LNCaP clone FGC (cell line): ENCODE results near the gene CHKA.
A peak's percentile ranks its signal among the peaks of the same experiment; 100 is the strongest.

Experiments used
- DNase-seq: peaks from one replicate; pipeline ENCODE4 v3.0.0-alpha.2; 2011; ENCODE audit warnings: low read depth
- H3K4me3 ChIP-seq: 2 replicates; pipeline ENCODE4 v1.5.1; 2011; ENCODE audit warnings: mild to moderate bottlenecking, low read depth, low read length, control low read depth
- TF ChIP-seq, protein P1 (sequence below): IDR thresholded peaks from 2 replicates; pipeline ENCODE4 v1.5.1; 2012; ENCODE audit warnings: mild to moderate bottlenecking; ENCODE audit not compliant: control insufficient read depth, insufficient read depth; ENCODE audit errors: extremely low read depth

The CHKA gene

GRCh38 chr11:68149417-68149816 lies 28.2 kb upstream of the CHKA start:
- no peak for DNase-seq
- TF ChIP-seq, protein P1, sequence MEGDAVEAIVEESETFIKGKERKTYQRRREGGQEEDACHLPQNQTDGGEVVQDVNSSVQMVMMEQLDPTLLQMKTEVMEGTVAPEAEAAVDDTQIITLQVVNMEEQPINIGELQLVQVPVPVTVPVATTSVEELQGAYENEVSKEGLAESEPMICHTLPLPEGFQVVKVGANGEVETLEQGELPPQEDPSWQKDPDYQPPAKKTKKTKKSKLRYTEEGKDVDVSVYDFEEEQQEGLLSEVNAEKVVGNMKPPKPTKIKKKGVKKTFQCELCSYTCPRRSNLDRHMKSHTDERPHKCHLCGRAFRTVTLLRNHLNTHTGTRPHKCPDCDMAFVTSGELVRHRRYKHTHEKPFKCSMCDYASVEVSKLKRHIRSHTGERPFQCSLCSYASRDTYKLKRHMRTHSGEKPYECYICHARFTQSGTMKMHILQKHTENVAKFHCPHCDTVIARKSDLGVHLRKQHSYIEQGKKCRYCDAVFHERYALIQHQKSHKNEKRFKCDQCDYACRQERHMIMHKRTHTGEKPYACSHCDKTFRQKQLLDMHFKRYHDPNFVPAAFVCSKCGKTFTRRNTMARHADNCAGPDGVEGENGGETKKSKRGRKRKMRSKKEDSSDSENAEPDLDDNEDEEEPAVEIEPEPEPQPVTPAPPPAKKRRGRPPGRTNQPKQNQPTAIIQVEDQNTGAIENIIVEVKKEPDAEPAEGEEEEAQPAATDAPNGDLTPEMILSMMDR, result no peak
- H3K4me3 ChIP-seq, result no peak overlapping the region

DNA sequence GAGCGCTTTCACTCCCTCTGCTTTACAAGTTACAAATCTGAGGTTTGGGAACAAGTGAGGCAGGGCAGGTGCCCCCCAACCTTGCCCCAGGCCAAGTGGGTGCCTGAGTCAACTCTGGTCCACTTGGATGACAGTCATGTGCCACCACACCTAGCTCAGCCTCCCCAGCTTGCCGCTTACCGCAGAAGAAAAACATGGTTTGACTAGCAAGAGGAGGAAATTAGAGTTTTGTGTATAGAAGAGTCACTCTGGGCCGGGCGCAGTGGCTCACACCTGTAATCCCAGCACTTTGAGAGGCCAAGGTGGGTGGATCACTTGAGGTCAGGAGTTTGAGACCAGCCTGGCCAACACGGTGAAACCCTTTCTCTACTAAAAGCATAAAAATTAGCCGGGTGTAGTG lies 27.7 kb upstream of the CHKA start:
- TF ChIP-seq, protein P1, result no peak
- H3K4me3 ChIP-seq, result no peak overlapping the region
- no peak for DNase-seq

DNA sequence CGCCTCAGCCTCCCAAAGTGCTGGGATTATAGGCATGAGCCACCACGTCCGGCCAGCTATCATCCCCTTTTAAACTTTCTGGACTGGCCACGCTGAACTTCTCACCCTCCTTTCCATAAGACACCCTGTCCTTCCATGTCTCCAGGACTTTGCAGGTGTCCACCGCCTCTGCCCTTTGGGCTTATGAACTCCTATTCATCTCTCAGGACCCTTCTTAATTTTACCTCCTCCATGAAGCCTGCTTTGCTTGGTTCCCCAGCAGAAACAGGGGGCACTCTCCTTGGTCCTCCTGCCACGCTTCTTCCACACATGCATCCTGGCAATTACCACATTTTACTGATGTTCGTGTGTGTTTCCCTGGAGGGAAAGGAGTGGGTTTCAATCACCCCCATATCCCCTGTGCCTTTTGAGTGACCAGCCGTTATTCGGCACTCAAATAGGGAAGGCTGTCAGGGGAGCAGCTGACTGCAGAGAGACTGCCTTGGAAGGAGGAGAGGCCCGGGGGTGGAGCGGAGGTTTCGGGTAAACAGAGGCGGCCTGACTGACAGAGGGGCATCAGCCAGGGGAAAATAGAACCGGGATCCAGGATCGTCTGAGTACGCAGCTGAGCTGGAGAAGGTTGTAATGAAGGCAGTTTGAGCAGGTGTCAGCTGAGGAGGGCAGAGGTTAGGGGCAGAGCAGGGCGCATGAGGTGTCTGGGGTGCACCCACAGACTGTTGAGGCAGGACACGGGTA lies 27.1 kb upstream of the CHKA start:
- TF ChIP-seq, protein P1, result no peak
- H3K4me3 ChIP-seq, result no peak overlapping the region
- DNase-seq, result no peak

- DNase-seq, result peak; percentile 66
- TF ChIP-seq, protein P1, result no peak
- no peak overlapping the region for H3K4me3 ChIP-seq
Measured at GRCh38 chr11:68146704-68147474, 25.7 kb upstream of the CHKA start.

- TF ChIP-seq, protein P1, result no peak
- H3K4me3 ChIP-seq, result no peak overlapping the region
- DNase-seq, result peak; percentile 93
Measured at GRCh38 chr11:68146010-68146540, 24.9 kb upstream of the CHKA start.

DNA sequence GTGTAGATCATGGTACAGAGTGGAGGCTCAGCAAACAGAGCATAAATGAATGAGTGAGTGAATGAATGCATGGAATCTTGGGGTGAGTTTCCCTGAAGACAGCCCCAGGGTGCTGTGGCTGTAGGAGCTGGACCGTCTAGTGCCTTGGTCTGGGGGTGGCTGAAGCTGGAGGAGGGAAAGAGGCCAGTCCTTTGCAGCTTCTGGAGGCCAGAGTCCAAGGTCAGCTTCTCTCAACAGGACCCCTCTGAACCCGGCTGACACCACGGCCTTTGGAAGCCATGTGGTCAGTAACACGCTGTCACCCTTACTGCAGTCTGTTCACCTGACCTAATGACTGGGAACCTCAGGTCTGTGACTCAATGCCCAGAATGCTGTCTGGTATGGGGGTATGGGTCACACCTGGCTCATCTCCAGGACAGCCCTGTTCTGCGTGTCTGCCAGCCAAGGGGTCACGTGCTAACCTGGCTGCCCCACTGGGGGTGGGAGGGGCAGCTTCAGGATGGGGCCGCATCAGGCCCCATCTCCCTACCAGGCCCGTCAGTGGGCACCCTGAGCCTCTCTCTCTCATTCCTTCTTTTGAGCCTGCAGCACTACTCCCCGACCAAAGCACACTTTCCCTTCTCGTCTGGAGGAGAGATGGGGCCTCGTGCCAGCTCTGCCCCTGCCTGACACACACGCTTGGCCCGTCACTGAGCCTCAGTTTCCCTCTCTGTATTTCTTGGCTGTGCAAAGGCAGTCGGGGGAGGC lies 24.1 kb upstream of the CHKA start:
- H3K4me3 ChIP-seq, result no peak overlapping the region
- TF ChIP-seq, protein P1, result no peak
- no peak for DNase-seq
